NCI-H524 treated with DMSO at 0.1 percent for 48 hours (cell line): ENCODE measurements around the gene SFXN5.

ENCODE experiments used
- DNase-seq: peaks from one replicate; lab custom pipeline; 2025; lab: John Stamatoyannopoulos, UW

SFXN5 gene

GRCh38 chr2:73053316-73054114 is 18.0 kb downstream of the SFXN5 start:
- DNase-seq = no peak

GRCh38 chr2:73050121-73050545 is 21.4 kb downstream of the SFXN5 start:
- no peak for DNase-seq

GRCh38 chr2:73043929-73044832 is 27.3 kb downstream of the SFXN5 start:
- no peak for DNase-seq

GRCh38 chr2:73043276-73043675 is 28.2 kb downstream of the SFXN5 start:
- DNase-seq = no peak

- no peak for DNase-seq
Measured at GRCh38 chr2:73037947-73038585, 33.4 kb downstream of the SFXN5 start.

- DNase-seq = no peak
Measured at GRCh38 chr2:73036766-73037165, 34.7 kb downstream of the SFXN5 start.

GRCh38 chr2:73035899-73036711 is 35.4 kb downstream of the SFXN5 start:
- DNase-seq = no peak

- no peak for DNase-seq
Measured at GRCh38 chr2:73034661-73035375, 36.7 kb downstream of the SFXN5 start.

GRCh38 chr2:73033766-73034381 is 37.6 kb downstream of the SFXN5 start:
- no peak for DNase-seq

GRCh38 chr2:73033142-73033765 is 38.3 kb downstream of the SFXN5 start:
- DNase-seq = no peak

GRCh38 chr2:73032702-73033097 is 38.8 kb downstream of the SFXN5 start:
- no peak for DNase-seq

GRCh38 chr2:73031725-73032701 is 39.5 kb downstream of the SFXN5 start:
- no peak for DNase-seq

- DNase-seq = no peak
Measured at GRCh38 chr2:73031095-73031678, 40.3 kb downstream of the SFXN5 start.

GRCh38 chr2:73028841-73029240 is 42.7 kb downstream of the SFXN5 start:
- no peak for DNase-seq

GRCh38 chr2:73027340-73027739 is 44.2 kb downstream of the SFXN5 start:
- DNase-seq = no peak

GRCh38 chr2:73023497-73023896 is 48.0 kb downstream of the SFXN5 start:
- no peak for DNase-seq

- DNase-seq = no peak
Measured at GRCh38 chr2:73022024-73022568, 49.4 kb downstream of the SFXN5 start.

- DNase-seq = no peak
Measured at GRCh38 chr2:73021371-73022010, 50.0 kb downstream of the SFXN5 start.
